IPS-NIHi11 (cell line): Measurements from ENCODE around the gene DIP2A.
"Not testable (repeated sequence)": the region's sequence is repeated elsewhere in the genome, so short reads cannot be mapped to it uniquely, and the experiment has no call there.

Source experiments
- DNase-seq: peaks from one replicate; pipeline ENCODE4 v3.0.0; 2012; ENCODE audit warnings: mixed read lengths, low spot score

DIP2A gene

DNA sequence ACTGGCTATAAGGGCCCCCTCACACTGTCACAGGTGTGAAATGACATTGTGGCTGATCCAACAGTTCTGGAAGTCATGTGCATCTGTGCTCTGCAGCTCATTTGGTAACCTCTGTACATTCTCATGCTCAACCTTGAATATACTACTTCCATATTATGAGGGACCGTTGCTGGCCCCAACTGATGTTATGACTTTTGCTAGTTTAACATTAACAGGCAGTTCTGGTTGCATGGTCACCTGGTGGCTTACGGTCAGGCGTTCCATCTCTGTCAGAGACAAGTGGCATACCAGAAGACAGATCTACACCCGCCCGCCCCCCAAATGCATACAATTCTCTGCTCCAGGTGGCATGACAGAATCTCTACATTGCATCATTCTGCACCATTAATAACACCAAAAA, 6.0 kb upstream of the DIP2A start:
- no peak for DNase-seq

DNA sequence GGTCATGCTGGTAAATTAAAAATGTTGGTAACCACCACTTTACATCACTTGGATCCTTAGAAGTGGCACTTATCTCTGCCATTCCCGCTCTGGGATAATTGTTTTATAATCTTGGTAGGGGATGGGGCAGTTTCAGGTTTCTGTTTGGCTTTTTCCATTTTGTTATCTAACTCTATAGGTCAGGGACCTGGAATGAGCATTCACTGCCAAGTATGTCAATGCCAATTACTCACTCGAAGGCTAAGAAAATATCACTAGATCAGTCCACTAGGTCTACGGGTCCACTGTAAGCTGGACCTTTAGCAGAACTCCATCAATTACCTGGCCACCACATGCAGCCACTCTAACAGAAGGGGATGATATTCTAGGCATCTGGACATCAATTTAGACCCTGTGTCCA, 4.5 kb upstream of the DIP2A start:
- no peak for DNase-seq

DNA sequence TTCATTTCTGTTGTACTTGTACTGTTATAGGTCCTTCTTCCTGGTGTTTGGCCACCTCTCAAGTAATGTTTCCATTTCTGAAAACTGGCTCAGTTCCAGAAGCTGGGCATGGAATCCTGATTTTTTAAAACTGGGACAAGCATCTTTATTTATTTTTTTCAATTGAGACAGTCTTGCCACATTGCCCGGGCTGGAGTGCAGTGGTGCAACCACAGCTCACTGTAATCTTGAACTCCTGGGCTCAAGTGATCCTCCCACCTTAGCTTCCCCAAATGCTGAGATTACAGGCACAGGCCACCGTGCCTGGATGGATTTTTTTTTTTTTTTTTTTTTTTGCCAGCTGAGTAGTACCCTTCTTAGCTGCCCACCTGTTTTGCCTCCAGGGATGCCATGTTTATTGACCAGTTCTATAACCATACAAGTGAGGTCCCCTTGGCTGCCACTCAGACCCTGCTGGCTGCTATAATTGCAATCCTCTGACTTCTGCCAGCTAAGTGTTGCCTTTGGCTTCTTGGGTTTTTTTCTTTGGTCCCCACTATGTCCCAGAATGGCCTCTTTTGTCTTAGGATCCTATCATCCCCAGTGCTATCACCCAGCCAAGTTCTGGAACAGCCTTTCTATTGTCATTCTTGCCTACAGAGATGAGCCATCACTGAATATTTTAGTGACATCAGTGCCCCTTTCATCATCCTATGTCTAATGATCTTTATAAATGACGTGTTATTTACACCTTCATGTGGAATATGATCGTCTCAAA, 3.9 kb upstream of the DIP2A start:
- no peak for DNase-seq

DNA sequence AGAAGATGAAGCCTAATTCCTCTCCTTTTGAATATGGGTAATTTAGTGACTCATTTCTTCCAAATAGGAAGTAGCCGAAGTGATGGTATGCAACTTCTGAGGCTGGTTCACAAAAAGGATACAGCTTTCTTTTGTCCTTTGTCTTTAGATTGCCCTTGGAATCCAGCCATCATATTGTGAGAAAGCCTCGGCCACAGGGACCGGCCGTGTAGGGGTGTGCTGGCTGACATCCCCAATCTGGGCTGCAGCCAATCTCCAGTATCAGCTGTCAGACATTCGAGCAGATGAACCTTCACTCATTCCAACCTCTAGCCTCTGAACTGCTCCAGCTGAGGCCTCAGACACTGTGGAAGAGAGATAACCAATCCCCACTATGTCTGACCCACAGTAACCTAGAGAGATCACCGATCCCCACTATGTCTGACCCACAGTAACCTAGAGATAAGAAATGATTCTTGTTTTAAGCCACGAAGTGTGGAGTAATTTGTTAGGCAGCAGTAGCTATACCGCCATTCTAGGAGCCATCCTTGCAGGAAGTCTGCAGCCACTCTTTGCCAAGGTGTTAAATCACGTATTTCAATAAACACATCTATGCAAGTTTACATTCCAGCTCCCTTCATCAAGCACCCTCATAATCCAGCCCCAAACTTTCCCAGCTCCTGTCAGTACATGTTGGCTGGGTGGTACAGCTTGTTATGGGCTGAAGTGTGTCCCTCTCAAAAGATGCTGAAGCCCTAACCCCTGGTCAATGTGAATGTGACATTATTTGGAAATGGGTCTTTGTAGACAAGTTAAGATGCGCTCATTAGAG, 2.9 kb upstream of the DIP2A start:
- no peak for DNase-seq

DNA sequence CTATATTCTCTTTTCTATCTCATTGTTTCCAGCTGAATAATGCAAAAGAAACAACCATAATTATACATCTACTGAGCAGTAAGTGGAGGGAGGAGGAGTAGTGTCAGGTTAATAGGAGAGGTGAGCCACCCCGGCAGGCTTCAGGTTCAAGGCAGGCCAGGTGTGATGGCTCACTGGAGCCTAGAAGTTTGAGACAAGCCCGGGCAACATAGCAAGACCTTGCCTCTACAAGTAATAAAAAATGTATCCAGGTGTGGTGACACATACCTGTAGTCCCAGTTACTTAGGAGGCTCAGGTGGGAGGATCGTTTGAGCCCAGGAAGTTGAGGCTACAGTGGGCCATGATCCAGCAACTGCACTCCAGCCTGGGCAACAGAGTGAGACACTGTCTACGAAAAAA, 1.9 kb upstream of the DIP2A start:
- no peak for DNase-seq

DNA sequence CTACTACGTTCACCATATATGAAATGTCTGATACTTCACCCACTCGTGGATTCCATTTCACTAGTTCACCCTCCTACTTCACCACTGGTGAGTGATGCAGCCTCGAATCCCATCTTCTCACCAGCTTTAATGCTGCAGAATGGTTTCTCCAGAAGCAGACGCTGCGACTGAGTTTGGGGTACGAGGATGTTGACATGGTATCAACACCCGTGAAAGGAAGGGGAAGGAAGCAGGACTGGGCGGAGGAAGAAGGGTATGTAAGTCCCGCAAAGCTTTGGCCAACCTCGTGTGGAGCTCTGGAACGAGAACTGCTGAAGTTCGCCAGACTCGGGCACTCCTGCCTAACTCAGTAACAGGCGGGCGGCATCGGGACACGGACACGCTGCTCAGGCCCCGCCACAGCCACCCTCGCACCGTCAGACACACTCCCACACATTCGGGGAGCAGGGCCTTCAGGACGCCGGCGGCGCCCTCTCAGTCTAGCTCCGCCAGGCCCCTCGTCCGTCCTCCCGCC, 833 bp upstream of the DIP2A start:
- peak; percentile 49 for DNase-seq

DNA sequence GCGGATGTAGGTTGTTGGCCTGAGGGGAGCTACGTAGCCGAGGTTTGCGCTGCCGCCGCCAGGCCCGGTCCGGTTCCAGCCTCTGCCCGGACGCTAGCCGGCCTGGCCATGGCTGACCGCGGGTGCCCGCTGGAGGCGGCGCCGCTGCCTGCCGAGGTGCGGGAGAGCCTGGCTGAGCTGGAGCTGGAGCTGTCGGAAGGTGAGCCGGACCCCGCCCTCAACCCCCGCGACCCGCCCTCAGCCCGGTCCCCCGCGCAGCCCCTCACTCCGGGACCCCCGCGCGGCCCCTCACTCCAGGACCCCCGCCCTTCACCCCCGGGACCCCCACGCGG, 299 bp downstream of the DIP2A start:
- DNase-seq = no peak

DNA sequence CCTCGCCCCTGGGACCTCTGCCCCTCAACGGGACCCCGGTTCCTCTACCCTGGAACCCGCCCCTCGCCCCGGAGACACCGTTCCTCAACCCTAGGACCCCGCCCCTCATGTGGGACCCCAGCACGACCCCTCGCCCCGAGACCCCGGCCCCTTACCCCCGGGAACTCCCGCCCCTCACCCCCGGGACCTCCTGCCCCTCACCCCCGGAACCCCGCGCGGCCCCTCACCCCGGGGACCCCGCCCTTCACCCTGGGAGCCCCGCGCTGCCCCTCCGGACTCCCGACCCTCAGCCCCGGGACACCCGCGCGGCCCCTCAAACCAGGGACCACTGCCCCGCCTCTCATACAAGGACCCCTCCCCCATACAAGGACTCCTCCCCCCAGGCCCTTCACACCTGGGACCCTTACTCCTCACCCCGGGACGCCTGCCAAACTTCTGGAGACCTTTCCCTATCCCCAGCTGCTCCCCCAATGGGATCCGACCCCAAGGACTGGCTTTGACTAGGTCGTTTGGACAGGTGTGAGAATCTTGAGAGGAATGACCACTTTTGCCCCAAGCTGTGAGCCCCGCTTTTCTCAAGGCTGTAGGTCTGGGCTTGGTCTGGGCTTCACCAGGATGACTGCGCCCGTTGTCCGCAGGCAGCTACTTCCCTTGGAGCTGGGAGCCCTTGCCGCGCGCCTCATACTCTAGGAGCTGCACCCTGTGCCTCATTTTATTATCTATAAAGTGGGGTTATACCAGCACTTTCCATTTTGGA, 843 bp downstream of the DIP2A start:
- peak; percentile 38 for DNase-seq

DNA sequence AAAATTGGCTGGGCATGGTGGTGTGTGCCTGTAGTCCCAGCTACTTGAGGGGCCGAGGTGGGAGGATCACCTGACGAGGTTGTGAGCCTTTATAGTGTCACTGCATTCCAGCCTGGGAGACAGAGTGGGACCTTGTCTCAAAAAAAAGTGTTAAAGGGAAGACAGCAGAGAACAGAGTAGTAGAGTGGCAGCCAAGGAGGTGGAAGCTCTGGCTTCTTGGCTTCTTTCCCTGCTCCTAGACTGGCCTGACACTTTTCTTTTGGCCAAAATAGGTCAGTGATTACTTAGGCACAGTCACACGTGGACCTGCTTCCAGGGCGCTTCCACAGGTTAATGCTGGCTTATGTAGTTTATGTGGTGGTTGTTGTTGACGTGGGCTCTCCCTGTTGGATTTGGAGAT, 3.2 kb downstream of the DIP2A start:
- DNase-seq = no peak

DNA sequence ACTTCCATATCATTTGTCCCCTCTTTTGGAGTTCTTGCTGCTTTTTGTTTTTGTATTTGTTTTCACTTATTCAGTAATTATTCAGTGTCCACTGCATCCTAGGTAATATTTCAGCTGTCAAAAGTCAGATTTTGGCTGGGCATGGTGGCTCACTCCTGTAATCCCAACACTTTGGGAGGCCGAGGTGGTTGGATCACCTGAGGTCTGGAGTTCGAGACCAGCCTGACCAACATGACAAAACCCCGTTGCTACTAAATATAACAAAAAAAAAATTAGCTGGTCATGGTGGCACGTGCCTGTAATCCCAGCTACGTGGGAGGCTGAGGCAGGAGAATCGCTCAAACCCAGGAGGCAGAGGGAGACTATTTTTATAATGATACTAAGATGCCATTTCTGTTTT, 6.5 kb downstream of the DIP2A start:
- DNase-seq = not testable (repeated sequence)

DNA sequence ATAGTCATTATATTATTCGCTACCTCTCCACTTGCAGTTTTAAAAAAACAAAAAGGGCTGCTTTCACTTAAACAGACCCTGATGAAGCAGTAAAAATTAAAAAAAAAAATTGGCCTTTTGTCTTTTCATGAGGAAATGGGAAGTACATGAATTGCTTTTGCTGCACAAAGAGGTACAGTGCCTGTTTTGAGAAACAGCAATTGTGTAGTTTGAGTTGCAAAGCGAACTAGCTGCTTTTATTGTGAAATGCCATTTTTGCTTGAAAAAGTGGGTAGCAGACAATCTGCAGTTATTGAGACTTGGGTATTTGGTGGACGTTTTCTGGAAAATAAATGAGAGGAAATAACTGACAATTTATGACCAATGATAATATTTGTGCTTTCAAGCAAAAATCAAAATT, 7.0 kb downstream of the DIP2A start:
- no peak for DNase-seq

DNA sequence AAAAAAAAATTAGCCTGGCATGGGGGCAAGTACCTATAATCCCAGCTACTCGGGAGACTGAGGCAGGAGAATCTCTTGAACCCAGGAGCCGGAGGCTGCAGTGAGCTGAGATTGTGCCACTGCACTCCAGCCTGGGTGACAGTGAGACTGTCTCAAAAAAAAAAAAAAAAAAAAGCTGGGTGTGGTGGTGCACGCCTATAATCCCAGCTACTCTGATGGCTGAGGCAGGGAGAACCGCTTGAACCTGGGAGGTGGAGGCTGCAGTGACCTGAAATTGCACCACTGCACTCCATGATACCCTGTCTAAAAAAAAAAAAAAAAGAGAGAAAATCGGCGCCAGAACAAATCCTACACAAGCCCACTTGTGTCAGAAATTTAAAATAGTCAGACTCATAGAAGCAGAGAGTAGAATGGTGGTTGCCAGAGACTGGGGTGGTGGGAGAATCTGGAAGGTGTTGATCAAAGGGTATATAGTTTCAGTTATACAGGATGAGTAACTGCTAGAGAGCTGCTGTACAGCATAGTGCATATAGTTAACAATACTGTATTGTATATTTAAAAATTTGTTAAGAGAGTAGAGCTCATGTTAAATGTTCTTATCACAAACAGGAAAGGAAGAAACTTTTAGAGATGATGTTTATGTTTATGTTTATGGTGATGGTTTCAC, 9.6 kb downstream of the DIP2A start:
- no peak for DNase-seq

DNA sequence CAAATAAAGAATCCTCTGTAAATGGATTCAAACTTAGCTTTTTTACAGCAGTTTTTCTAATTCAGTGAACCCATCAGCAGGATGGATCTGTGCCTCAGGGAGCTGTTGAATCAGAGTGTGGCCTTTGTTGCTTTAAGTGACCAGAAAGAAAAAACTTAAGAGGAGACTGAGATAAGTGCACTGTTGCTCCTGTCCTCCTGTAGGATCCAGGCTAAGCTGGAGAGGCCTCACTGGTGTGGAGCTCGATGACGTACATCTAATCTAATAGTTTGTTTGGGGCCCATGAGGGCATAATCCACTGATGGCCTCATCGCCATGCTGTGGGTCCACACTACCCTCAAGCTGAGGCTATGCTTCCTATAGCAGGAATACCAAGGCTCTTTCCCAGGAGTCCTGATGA, 10.6 kb downstream of the DIP2A start:
- DNase-seq = no peak

DNA sequence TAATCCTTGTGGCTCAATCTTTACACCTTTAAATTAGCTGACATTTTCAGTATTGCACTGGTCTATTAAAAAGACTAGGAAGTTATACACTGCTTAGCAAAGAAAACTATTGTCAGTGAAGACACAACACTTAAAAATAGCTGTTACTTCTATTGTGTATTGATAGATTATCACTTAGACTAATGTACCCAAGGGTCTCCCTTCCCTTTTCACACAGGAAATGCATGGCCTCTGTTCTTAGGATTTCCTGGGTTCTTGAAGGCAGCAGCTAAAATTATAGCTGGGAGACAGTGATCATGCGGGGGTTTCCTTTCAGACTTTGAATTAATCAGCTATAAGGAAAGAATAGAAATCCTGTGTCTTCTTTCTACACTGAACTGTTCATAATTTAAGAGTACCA, 12.8 kb downstream of the DIP2A start:
- no peak for DNase-seq

DNA sequence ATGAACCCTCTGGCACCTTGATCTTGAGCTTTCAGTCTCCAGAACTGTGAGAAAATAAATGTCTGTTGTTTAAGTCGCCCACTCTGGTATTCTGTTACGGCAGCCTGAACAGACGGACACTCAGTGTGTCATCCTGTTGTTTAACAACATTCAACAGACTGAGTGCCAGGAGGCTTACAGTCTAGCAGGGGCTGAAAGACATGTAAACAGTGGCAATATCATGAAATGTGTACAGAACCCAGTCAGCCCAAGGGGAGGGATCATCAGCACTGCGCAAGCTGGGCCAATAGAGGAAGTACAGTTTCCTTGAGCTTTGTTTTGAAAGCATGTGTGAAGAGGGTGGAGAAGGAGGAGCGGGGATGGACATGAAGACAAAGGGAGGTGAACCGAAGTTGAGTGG, 13.6 kb downstream of the DIP2A start:
- DNase-seq = no peak

DNA sequence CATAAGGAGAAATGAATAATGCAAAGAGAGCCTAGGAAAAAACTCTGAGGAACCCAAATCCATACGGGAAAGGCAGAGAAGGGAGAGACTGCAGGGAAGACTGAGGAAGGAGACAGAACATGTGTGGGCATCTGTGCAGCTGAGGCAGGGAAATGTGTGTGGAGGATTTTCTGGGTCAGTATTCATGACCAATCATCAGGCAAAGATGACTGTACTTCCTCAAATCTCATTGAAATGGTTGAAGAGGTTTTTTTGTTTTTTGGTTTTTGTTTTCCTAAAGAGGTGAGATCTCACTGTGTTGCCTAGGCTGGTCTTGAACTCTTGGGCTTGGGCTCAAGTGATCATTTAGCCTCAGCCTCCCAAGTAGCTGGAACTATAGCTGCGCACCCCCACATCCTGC, 15.7 kb downstream of the DIP2A start:
- DNase-seq = no peak

DNA sequence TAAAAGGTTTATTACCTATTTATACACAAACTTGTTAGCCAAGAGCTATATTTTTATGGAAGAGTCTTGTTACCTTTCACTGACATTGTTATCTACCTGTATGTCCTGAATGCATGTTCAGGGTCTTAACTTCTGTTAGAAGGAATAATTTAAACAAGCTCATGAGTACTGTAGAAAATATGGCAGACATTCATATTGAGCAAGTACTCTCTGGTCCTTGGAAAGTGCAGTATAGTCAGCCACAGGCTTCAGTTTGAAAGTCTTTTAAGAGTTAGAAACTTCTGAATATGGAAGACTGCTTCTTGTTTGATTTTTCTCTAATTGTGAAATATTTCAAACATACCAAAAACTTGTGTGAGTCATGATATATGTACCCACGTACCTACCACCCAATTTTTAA, 16.6 kb downstream of the DIP2A start:
- no peak for DNase-seq

DNA sequence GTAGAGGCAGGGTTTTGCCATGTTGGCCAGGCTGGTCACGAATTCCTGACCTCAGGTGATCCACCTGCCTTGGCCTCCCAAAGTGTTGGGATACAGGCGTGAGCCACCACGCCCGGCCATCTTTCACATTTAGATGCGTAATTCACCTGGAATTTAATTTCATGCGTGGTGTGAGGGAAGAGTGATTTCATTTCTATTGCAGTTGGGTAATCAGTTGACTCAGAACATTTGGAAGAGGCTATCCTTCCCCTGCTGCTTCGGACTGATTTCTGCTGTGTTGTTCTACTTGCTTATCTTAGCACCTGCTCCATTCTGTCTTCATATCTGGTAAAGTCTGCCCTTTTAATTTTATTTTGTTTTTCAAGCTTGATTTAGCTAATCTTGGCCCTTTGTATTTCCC, 19.1 kb downstream of the DIP2A start:
- no peak for DNase-seq

DNA sequence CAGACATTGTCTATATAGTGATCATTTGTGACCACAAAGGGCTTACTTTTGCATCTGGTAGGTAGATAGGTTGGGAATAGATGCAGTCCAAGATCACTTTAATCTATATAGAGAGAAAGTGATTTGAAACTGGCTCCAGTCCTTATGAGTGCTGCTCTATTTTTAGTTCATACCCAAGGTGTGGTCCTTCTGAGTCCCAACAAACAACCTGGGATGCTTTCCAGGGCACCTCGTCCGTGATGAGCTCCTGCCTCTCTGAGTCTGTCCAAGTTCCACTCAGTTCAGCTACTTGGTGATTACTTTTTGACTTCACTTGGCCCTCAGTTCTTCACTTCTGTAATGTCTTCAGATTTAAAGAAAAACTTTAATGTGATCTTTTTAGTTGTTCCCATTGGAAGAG, 20.2 kb downstream of the DIP2A start:
- no peak for DNase-seq

DNA sequence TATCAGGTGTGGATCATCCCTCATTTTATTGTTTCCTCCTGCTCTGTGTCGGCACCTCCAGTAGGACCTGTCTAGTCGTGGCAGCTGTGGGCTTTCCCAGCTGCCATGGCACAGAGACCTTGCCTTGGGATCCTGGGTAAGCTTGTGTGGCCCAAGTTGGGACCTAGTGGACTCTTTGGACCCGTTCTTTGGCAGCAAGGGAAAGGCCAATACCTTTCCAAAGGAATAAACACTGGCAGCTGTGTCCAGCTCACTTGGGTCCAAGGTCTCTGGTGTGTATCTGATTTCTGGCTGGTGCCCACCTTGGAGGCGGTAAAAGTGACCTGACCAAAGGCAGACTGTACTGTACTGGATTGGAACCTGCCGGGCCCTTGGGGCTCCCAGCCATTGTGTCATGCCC, 21.8 kb downstream of the DIP2A start:
- no peak for DNase-seq

DNA sequence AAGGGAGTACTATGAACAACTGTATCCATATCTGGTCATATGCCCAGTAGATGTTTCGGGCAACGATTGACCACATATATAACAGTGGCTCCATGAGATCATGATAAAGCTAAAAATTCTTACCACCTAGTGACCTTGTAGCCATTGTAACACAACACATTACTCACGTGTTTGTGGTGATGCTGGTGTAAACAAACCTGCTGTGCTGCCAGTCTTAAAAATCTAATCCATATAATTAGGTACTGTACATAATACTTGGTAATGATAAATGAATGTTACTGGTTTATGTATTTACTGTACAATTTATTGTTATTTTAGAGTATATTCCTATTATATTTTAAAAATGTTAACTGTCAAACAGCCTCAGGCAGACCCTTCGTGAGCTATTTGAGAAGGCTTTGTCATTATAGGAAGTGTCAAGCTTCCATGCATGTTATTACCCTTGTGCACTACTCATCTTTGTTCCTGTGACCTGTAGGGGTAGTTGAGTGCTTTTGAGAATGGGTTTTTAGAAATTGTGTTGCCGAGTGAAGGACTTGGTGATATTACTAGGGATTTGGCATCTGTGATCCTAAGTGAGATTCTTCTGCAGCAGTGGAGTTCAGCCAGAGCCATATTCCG, 23.6 kb downstream of the DIP2A start:
- no peak for DNase-seq

DNA sequence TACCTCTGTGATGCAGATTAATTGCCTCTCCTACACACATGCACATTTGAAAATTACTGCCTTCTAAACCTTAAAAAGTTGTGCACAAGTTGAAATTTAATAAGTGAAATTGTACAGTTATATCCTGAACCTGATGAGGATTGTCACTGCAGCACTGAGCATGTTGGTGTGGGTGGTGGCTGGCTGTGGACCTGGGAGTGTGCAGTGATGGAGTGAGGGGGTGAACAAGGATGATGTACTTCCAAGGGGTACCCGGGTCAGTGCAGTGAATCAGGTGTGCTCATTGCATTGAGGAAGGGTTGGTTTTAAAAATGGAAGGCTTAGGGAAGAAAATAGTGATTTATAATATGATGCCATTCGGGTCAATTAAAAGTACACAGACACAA, 24.1 kb downstream of the DIP2A start:
- DNase-seq = no peak
